Effector CD4-positive, alpha-beta T cell (primary cell): ENCODE measurements around the gene SGSH.
"Not testable (repeated sequence)": the region's sequence is repeated elsewhere in the genome, so short reads cannot be mapped to it uniquely, and the experiment has no call there.

Source experiments
- DNase-seq: peaks from one replicate; pipeline ENCODE4 v3.0.0-alpha.2; 2020

SGSH gene

GRCh38 chr17:80210348-80211108, 9.6 kb downstream of the SGSH start:
- DNase-seq, result no peak

- no peak for DNase-seq
These were observed 10.4 kb downstream of the SGSH start for GRCh38 chr17:80209765-80210164.

GRCh38 chr17:80208050-80208449, 12.1 kb downstream of the SGSH start:
- no peak for DNase-seq

- DNase-seq, result no peak
These were observed 14.3 kb downstream of the SGSH start for GRCh38 chr17:80205811-80206210.

- no peak for DNase-seq
These were observed 15.3 kb downstream of the SGSH start for GRCh38 chr17:80204626-80205468.

GRCh38 chr17:80203471-80203963, 16.6 kb downstream of the SGSH start:
- no peak for DNase-seq

- no peak for DNase-seq
These were observed 17.9 kb downstream of the SGSH start for GRCh38 chr17:80202197-80202596.

- DNase-seq, result no peak
These were observed 18.7 kb downstream of the SGSH start for GRCh38 chr17:80201446-80201845.

GRCh38 chr17:80199295-80199694, 20.8 kb downstream of the SGSH start:
- not testable (repeated sequence) for DNase-seq

- DNase-seq, result no peak
These were observed 21.9 kb downstream of the SGSH start for GRCh38 chr17:80198144-80198661.

GRCh38 chr17:80196652-80197051, 23.5 kb downstream of the SGSH start:
- DNase-seq, result no peak

GRCh38 chr17:80195671-80196529, 24.2 kb downstream of the SGSH start:
- DNase-seq, result peak; percentile 52

- DNase-seq, result no peak
These were observed 25.0 kb downstream of the SGSH start for GRCh38 chr17:80195141-80195540.

- DNase-seq, result no peak
These were observed 28.1 kb downstream of the SGSH start for GRCh38 chr17:80191865-80192661.

GRCh38 chr17:80191192-80191591, 28.9 kb downstream of the SGSH start:
- no peak for DNase-seq

GRCh38 chr17:80190716-80191115, 29.4 kb downstream of the SGSH start:
- DNase-seq, result no peak

GRCh38 chr17:80189611-80190010, 30.5 kb downstream of the SGSH start:
- DNase-seq, result no peak

GRCh38 chr17:80187515-80187941, 32.6 kb downstream of the SGSH start:
- DNase-seq, result no peak

GRCh38 chr17:80187090-80187489, 33.0 kb downstream of the SGSH start:
- no peak for DNase-seq

- no peak for DNase-seq
These were observed 34.2 kb downstream of the SGSH start for GRCh38 chr17:80185968-80186367.

GRCh38 chr17:80184423-80184714, 35.8 kb downstream of the SGSH start:
- no peak for DNase-seq
